ENCODE measurements around the gene NOSTRIN.
"Not testable (repeated sequence)": the region's sequence is repeated elsewhere in the genome, so short reads cannot be mapped to it uniquely, and the experiment has no call there.

Gene NOSTRIN

GRCh38 chr2:168849610-168850009 lies 47.2 kb downstream of the NOSTRIN start:
- Histone ChIP-seq H2AFZ (ENCODE audit: low read depth, low read length) (no peak overlapping the region), H3K4me1 (ENCODE audit: insufficient read depth, low read length) (no peaks in the 10 kb centered on the region), H3K27me3 (ENCODE audit: insufficient read depth, low read length) (no peaks in the 10 kb centered on the region), H3K36me3 (ENCODE audit: insufficient read depth, low read length) (no peaks in the 10 kb centered on the region), H3K9me3 (ENCODE audit: low read length) (no peaks in the 10 kb centered on the region), H3K4me3 (ENCODE audit: low read length) (no peak overlapping the region)

GRCh38 chr2:168850846-168851245 lies 48.4 kb downstream of the NOSTRIN start:
- H3K9me3 ChIP-seq (ENCODE audit: low read length) = no peaks in the 10 kb centered on the region
- no peaks in the 10 kb centered on the region for H3K27me3 ChIP-seq (ENCODE audit: insufficient read depth, low read length)
- H2AFZ ChIP-seq (ENCODE audit: low read depth, low read length) = no peak overlapping the region
- H3K4me3 ChIP-seq (ENCODE audit: low read length) = no peak overlapping the region
- no peaks in the 10 kb centered on the region for H3K4me1 ChIP-seq (ENCODE audit: insufficient read depth, low read length)
- H3K36me3 ChIP-seq (ENCODE audit: insufficient read depth, low read length) = no peaks in the 10 kb centered on the region

- Histone ChIP-seq H3K27me3 (ENCODE audit: insufficient read depth, low read length) (no peaks in the 10 kb centered on the region), H2AFZ (ENCODE audit: low read depth, low read length) (no peak overlapping the region), H3K4me1 (ENCODE audit: insufficient read depth, low read length) (no peaks in the 10 kb centered on the region), H3K4me3 (ENCODE audit: low read length) (no peak overlapping the region), H3K36me3 (ENCODE audit: insufficient read depth, low read length) (no peaks in the 10 kb centered on the region), H3K9me3 (ENCODE audit: low read length) (no peaks in the 10 kb centered on the region)
These were observed 49.4 kb downstream of the NOSTRIN start for GRCh38 chr2:168851674-168852320.

GRCh38 chr2:168852481-168852880 lies 50.0 kb downstream of the NOSTRIN start:
- Histone ChIP-seq H3K36me3 (ENCODE audit: insufficient read depth, low read length) (no peaks in the 10 kb centered on the region), H2AFZ (ENCODE audit: low read depth, low read length) (no peak overlapping the region), H3K9me3 (ENCODE audit: low read length) (no peaks in the 10 kb centered on the region), H3K27me3 (ENCODE audit: insufficient read depth, low read length) (no peaks in the 10 kb centered on the region), H3K4me3 (ENCODE audit: low read length) (no peak overlapping the region), H3K4me1 (ENCODE audit: insufficient read depth, low read length) (no peaks in the 10 kb centered on the region)

GRCh38 chr2:168853471-168853870 lies 51.0 kb downstream of the NOSTRIN start:
- no peak overlapping the region for H2AFZ ChIP-seq (ENCODE audit: low read depth, low read length)
- H3K4me3 ChIP-seq (ENCODE audit: low read length) = no peak overlapping the region
- no peaks in the 10 kb centered on the region for H3K9me3 ChIP-seq (ENCODE audit: low read length)
- no peaks in the 10 kb centered on the region for H3K4me1 ChIP-seq (ENCODE audit: insufficient read depth, low read length)
- no peaks in the 10 kb centered on the region for H3K36me3 ChIP-seq (ENCODE audit: insufficient read depth, low read length)
- H3K27me3 ChIP-seq (ENCODE audit: insufficient read depth, low read length) = no peaks in the 10 kb centered on the region

GRCh38 chr2:168854651-168855050 lies 52.2 kb downstream of the NOSTRIN start:
- Histone ChIP-seq H3K36me3 (ENCODE audit: insufficient read depth, low read length) (no peaks in the 10 kb centered on the region), H3K4me1 (ENCODE audit: insufficient read depth, low read length) (no peaks in the 10 kb centered on the region), H3K4me3 (ENCODE audit: low read length) (no peak overlapping the region), H3K9me3 (ENCODE audit: low read length) (no peaks in the 10 kb centered on the region), H3K27me3 (ENCODE audit: insufficient read depth, low read length) (no peaks in the 10 kb centered on the region), H2AFZ (ENCODE audit: low read depth, low read length) (no peak overlapping the region)

GRCh38 chr2:168855601-168856000 lies 53.2 kb downstream of the NOSTRIN start:
- Histone ChIP-seq H3K4me1 (ENCODE audit: insufficient read depth, low read length) (no peaks in the 10 kb centered on the region), H3K27me3 (ENCODE audit: insufficient read depth, low read length) (no peaks in the 10 kb centered on the region), H3K36me3 (ENCODE audit: insufficient read depth, low read length) (no peaks in the 10 kb centered on the region), H2AFZ (ENCODE audit: low read depth, low read length) (no peak overlapping the region), H3K4me3 (ENCODE audit: low read length) (no peak overlapping the region), H3K9me3 (ENCODE audit: low read length) (no peaks in the 10 kb centered on the region)

- H3K36me3 ChIP-seq (ENCODE audit: insufficient read depth, low read length) = peaks cover 11% of the 10 kb centered on the region
- no peaks in the 10 kb centered on the region for H3K27me3 ChIP-seq (ENCODE audit: insufficient read depth, low read length)
- H3K4me3 ChIP-seq (ENCODE audit: low read length) = no peak overlapping the region
- no peaks in the 10 kb centered on the region for H3K9me3 ChIP-seq (ENCODE audit: low read length)
- no peaks in the 10 kb centered on the region for H3K4me1 ChIP-seq (ENCODE audit: insufficient read depth, low read length)
- no peak overlapping the region for H2AFZ ChIP-seq (ENCODE audit: low read depth, low read length)
These were observed 55.7 kb downstream of the NOSTRIN start for GRCh38 chr2:168858146-168858545.

- not testable (repeated sequence) for H3K9me3 ChIP-seq (ENCODE audit: low read length); H2AFZ ChIP-seq (ENCODE audit: low read depth, low read length); H3K4me3 ChIP-seq (ENCODE audit: low read length); H3K27me3 ChIP-seq (ENCODE audit: insufficient read depth, low read length); H3K4me1 ChIP-seq (ENCODE audit: insufficient read depth, low read length)
- peaks cover 27% of the 10 kb centered on the region for H3K36me3 ChIP-seq (ENCODE audit: insufficient read depth, low read length)
These were observed 64.7 kb downstream of the NOSTRIN start for GRCh38 chr2:168867164-168867563.

GRCh38 chr2:168870369-168870768 lies 67.9 kb downstream of the NOSTRIN start:
- peaks cover 35% of the 10 kb centered on the region for H3K36me3 ChIP-seq (ENCODE audit: insufficient read depth, low read length)
- not testable (repeated sequence) for H3K9me3 ChIP-seq (ENCODE audit: low read length); H3K4me3 ChIP-seq (ENCODE audit: low read length); H3K27me3 ChIP-seq (ENCODE audit: insufficient read depth, low read length); H2AFZ ChIP-seq (ENCODE audit: low read depth, low read length); H3K4me1 ChIP-seq (ENCODE audit: insufficient read depth, low read length)

GRCh38 chr2:168870824-168871223 lies 68.4 kb downstream of the NOSTRIN start:
- not testable (repeated sequence) for H3K4me1 ChIP-seq (ENCODE audit: insufficient read depth, low read length); H2AFZ ChIP-seq (ENCODE audit: low read depth, low read length); H3K27me3 ChIP-seq (ENCODE audit: insufficient read depth, low read length)

GRCh38 chr2:168874368-168875054 lies 72.1 kb downstream of the NOSTRIN start:
- H3K36me3 ChIP-seq (ENCODE audit: insufficient read depth, low read length) = peaks cover 35% of the 10 kb centered on the region
- no peaks in the 10 kb centered on the region for H3K9me3 ChIP-seq (ENCODE audit: low read length)
- no peaks in the 10 kb centered on the region for H3K4me1 ChIP-seq (ENCODE audit: insufficient read depth, low read length)
- no peak overlapping the region for H3K4me3 ChIP-seq (ENCODE audit: low read length)
- no peak overlapping the region for H2AFZ ChIP-seq (ENCODE audit: low read depth, low read length)
- no peaks in the 10 kb centered on the region for H3K27me3 ChIP-seq (ENCODE audit: insufficient read depth, low read length)

More at GRCh38 chr2:168870824-168871223, 68.4 kb downstream of the NOSTRIN start:
- H3K36me3 ChIP-seq (ENCODE audit: insufficient read depth, low read length) = peaks cover 35% of the 10 kb centered on the region
- H3K9me3 ChIP-seq (ENCODE audit: low read length); H3K4me3 ChIP-seq (ENCODE audit: low read length): not testable (repeated sequence)

GRCh38 chr2:168882163-168882562 lies 79.7 kb downstream of the NOSTRIN start:
- peaks cover 23% of the 10 kb centered on the region for H3K36me3 ChIP-seq (ENCODE audit: insufficient read depth, low read length)
- not testable (repeated sequence) for H3K9me3 ChIP-seq (ENCODE audit: low read length)

GRCh38 chr2:168884975-168885374 lies 82.5 kb downstream of the NOSTRIN start:
- Histone ChIP-seq H3K27me3 (ENCODE audit: insufficient read depth, low read length) (no peaks in the 10 kb centered on the region), H3K4me1 (ENCODE audit: insufficient read depth, low read length) (peaks cover 14% of the 10 kb centered on the region), H2AFZ (ENCODE audit: low read depth, low read length) (no peak overlapping the region), H3K4me3 (ENCODE audit: low read length) (no peak overlapping the region), H3K9me3 (ENCODE audit: low read length) (no peaks in the 10 kb centered on the region), H3K36me3 (ENCODE audit: insufficient read depth, low read length) (peaks cover 32% of the 10 kb centered on the region)

More at GRCh38 chr2:168882163-168882562, 79.7 kb downstream of the NOSTRIN start:
- H2AFZ ChIP-seq (ENCODE audit: low read depth, low read length); H3K27me3 ChIP-seq (ENCODE audit: insufficient read depth, low read length); H3K4me3 ChIP-seq (ENCODE audit: low read length); H3K4me1 ChIP-seq (ENCODE audit: insufficient read depth, low read length): not testable (repeated sequence)
